HUES64 (cell line): ENCODE results near the gene MKNK2. TPM values are rescaled to one million over a fixed set of nuclear protein-coding genes. Genes with fewer than 3 reads are reported as not detected.
"Not testable (repeated sequence)": the region's sequence is repeated elsewhere in the genome, so short reads cannot be mapped to it uniquely, and the experiment has no call there.

Source experiments
- H3K27ac ChIP-seq: 2 replicates; pipeline ENCODE4 v1.7.0; 2013; ENCODE audit warnings: low read depth, low read length, inconsistent platforms
- H3K27me3 ChIP-seq: 2 replicates; pipeline ENCODE4 v1.6.1; 2013; ENCODE audit warnings: mild to moderate bottlenecking, low read length; ENCODE audit not compliant: insufficient read depth
- H3K36me3 ChIP-seq: 2 replicates; pipeline ENCODE4 v1.6.1; 2013; ENCODE audit warnings: mild to moderate bottlenecking, low read length; ENCODE audit not compliant: insufficient read depth
- H3K4me1 ChIP-seq: 2 replicates; pipeline ENCODE4 v1.6.1; 2013; ENCODE audit warnings: mild to moderate bottlenecking, low read length, moderate library complexity; ENCODE audit not compliant: insufficient read depth
- H3K4me3 ChIP-seq: 2 replicates; pipeline ENCODE4 v1.5.1; 2013; ENCODE audit warnings: mild to moderate bottlenecking, low read length, moderate library complexity
- H3K9ac ChIP-seq: 2 replicates; pipeline ENCODE4 v1.6.1; 2013; ENCODE audit warnings: mild to moderate bottlenecking, low read depth, low read length
- H3K9me3 ChIP-seq: 2 replicates; pipeline ENCODE4 v1.6.1; 2013; ENCODE audit warnings: low read depth, low read length; ENCODE audit not compliant: insufficient read depth
- WGBS: fragments of 150-250, 120-280 bp; methylation state at CpG from one replicate; pipeline ENCODE4 v1.1.7; 2013; ENCODE audit warnings: missing lambda C conversion rate; 5-methylcytosine and 5-hydroxymethylcytosine counted together
- polyA plus RNA-seq, 2 experiments: library from polyadenylated mRNA; stranded (reverse); fragments of 50-300 nt; gene quantifications; one replicate each; pipeline ENCODE4 v1.2.3, GENCODE V29; 2013

The MKNK2 gene
- 70.9 TPM for polyA plus RNA-seq (2013, experiment 1 of 2)
- polyA plus RNA-seq (2013, experiment 2 of 2): 75.5 TPM

- Histone ChIP-seq H3K27ac (0 out of 2 replicates have a peak within 1 kb of the TSS, but pooled peaks have one; percentile 5), H3K36me3 (peaks cover 7% of the 10 kb centered on the region; the same call in 1 of the 2 replicates), H3K9me3 (no peaks in the 10 kb centered on the region), H3K27me3 (no peaks in the 10 kb centered on the region), H3K9ac (peak within 1 kb of the TSS; percentile 80), H3K4me3 (peak within 1 kb of the TSS; percentile 94), H3K4me1 (no peaks in the 10 kb centered on the region)
- WGBS: 3% methylated on average over 93 of the region's 93 CpGs
Measured at GRCh38 chr19:2050991-2051772, at the start of gene MKNK2. MKNK2 (minus strand) TSS chr19:2051244; CDS start chr19:2050851, 393 bp downstream.

- Histone ChIP-seq H3K27ac (no peak overlapping the region), H3K4me1 (no peaks in the 10 kb centered on the region), H3K36me3 (peaks cover 56% of the 10 kb centered on the region), H3K9ac (no peak overlapping the region), H3K9me3 (no peaks in the 10 kb centered on the region), H3K4me3 (no peak overlapping the region), H3K27me3 (no peaks in the 10 kb centered on the region)
- 94% methylated on average over 11 of the region's 11 CpGs for WGBS
Measured at GRCh38 chr19:2100719-2101061, 49.6 kb upstream of the MKNK2 start.

DNA sequence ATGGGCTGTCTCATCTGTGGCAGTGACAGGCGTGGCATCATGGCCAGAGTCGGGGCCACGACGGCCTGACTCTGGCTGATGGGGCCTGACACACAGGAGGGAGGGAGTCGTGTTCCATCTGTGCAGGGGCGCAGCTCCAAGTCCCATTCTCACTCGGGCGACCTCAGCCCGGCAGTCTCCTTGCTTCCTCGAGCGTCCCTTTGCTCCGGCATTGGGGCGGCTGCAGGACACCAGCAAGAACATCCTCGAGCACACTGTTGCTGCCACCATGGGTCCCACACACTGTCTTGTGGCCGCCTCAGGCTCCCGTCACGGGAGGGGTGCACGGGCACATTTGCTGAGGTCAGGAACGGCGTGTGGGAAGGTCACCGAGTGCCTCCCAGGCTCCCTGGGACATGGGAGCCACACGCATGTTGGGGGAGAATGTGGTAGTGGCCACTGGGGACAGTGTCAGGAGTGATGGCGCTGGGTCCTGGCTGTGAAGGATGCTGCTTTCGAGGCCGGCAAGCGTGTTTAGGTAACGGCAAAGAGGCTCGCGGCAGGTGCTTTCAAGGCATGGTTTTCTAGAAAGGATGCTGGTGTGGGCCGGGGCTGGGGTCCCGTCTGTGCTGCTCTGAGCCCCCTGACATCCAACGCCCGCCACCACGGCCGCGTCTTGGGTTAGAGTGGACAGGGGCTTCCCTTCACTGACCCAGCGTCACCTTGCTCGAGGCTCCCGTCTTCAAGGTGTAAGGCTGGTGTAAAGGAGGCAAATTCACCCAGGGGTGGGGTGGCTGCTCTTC lies 49.1 kb upstream of the MKNK2 start:
- Histone ChIP-seq H3K27me3 (no peaks in the 10 kb centered on the region), H3K9me3 (no peaks in the 10 kb centered on the region), H3K36me3 (peaks cover 51% of the 10 kb centered on the region), H3K4me3 (no peak overlapping the region), H3K4me1 (no peaks in the 10 kb centered on the region), H3K9ac (no peak overlapping the region), H3K27ac (no peak overlapping the region)
- WGBS: 95% methylated on average over 39 of the region's 39 CpGs

- WGBS: 89% methylated on average over 16 of the region's 16 CpGs
- Histone ChIP-seq H3K27ac (no peak overlapping the region), H3K9ac (no peak overlapping the region), H3K9me3 (no peaks in the 10 kb centered on the region), H3K27me3 (no peaks in the 10 kb centered on the region), H3K36me3 (peaks cover 40% of the 10 kb centered on the region), H3K4me1 (no peaks in the 10 kb centered on the region), H3K4me3 (no peak overlapping the region)
Measured at GRCh38 chr19:2099054-2099501, 48.0 kb upstream of the MKNK2 start.

GRCh38 chr19:2097886-2098327 lies 46.9 kb upstream of the MKNK2 start:
- Histone ChIP-seq H3K9ac (no peak overlapping the region), H3K4me3 (no peak overlapping the region), H3K36me3 (peaks cover 31% of the 10 kb centered on the region), H3K9me3 (no peaks in the 10 kb centered on the region), H3K27me3 (no peaks in the 10 kb centered on the region), H3K27ac (no peak overlapping the region), H3K4me1 (no peaks in the 10 kb centered on the region)
- 88% methylated on average over 23 of the region's 23 CpGs for WGBS

DNA sequence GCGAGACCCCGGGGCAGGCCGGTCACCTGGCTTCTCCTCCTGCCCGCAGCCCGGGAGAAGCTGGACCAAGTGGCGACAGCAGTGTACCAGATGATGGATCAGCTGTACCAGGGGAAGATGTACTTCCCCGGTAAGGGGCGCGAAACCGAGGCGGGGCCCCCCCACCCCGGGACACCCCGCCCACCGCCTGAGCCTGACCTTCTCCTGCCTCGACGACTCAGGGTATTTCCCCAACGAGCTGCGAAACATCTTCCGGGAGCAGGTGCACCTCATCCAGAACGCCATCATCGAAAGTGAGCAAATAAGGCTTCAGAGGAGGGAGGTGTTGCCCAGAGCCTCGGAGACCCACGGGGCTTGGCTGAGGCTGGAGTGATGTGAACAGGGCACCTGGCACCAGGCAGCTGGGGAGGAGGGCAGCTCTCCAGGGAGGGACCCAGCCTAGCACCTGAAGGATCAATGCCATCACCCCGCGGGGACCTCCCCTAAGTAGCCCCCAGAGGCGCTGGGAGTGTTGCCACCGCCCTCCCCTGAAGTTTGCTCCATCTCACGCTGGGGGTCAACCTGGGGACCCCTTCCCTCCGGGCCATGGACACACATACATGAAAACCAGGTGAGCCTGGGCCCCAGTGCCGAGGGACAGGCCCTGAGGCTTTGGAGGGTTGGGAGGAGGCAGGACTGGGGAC lies 46.3 kb upstream of the MKNK2 start:
- H3K9ac ChIP-seq: no peak overlapping the region

GRCh38 chr19:2096480-2097202 lies 45.6 kb upstream of the MKNK2 start, which contains the start of gene IZUMO4:
IZUMO4 (plus strand) TSS chr19:2096915; CDS start chr19:2096946, 31 bp downstream.
- Histone ChIP-seq H3K27ac (peak within 1 kb of the TSS; percentile 91), H3K9ac (peak within 1 kb of the TSS; percentile 70), H3K4me3 (peak within 1 kb of the TSS; percentile 71), H3K36me3 (peaks cover 22% of the 10 kb centered on the region), H3K9me3 (no peaks in the 10 kb centered on the region), H3K4me1 (no peaks in the 10 kb centered on the region), H3K27me3 (no peaks in the 10 kb centered on the region)
- under 1% methylated on average over 70 of the region's 70 CpGs for WGBS

More for the DNA sequence above, 46.3 kb upstream of the MKNK2 start:
- peak overlapping the region; percentile 55 for H3K4me3 ChIP-seq
- H3K36me3 ChIP-seq: peaks cover 28% of the 10 kb centered on the region
- H3K4me1 ChIP-seq: no peaks in the 10 kb centered on the region
- no peaks in the 10 kb centered on the region for H3K9me3 ChIP-seq
- H3K27me3 ChIP-seq: no peaks in the 10 kb centered on the region
- peak overlapping the region; percentile 46; the same call in 1 of the 2 replicates for H3K27ac ChIP-seq
- 44% methylated on average over 30 of the region's 30 CpGs for WGBS

GRCh38 chr19:2096034-2096479 lies 45.0 kb upstream of the MKNK2 start, which contains the start of gene MOB3A:
MOB3A (minus strand) TSS chr19:2096326; CDS start chr19:2078560, 17,766 bp downstream.
- peak within 1 kb of the TSS; percentile 91 for H3K27ac ChIP-seq
- H3K9me3 ChIP-seq: no peaks in the 10 kb centered on the region
- no peaks in the 10 kb centered on the region for H3K4me1 ChIP-seq
- H3K27me3 ChIP-seq: no peaks in the 10 kb centered on the region
- H3K36me3 ChIP-seq: peaks cover 16% of the 10 kb centered on the region
- WGBS: 2% methylated on average over 56 of the region's 56 CpGs
- peak within 1 kb of the TSS; percentile 70 for H3K9ac ChIP-seq
- peak within 1 kb of the TSS; percentile 71 for H3K4me3 ChIP-seq

- not testable (repeated sequence) for H3K36me3 ChIP-seq, H3K4me3 ChIP-seq, H3K27me3 ChIP-seq, H3K9ac ChIP-seq, H3K4me1 ChIP-seq, H3K27ac ChIP-seq, H3K9me3 ChIP-seq
- 93% methylated on average over 13 of the region's 13 CpGs for WGBS
Measured at GRCh38 chr19:2091926-2092525, 41.0 kb upstream of the MKNK2 start.

- H3K9ac ChIP-seq: no peak overlapping the region
- H3K36me3 ChIP-seq: no peaks in the 10 kb centered on the region
- WGBS: 74% methylated on average over 2 of the region's 2 CpGs
- H3K4me3 ChIP-seq: no peak overlapping the region
- 0 out of 2 replicates have a peak, but pooled peaks cover 4% of the 10 kb centered on the region for H3K4me1 ChIP-seq
- no peaks in the 10 kb centered on the region for H3K9me3 ChIP-seq
- no peak overlapping the region for H3K27ac ChIP-seq
- H3K27me3 ChIP-seq: no peaks in the 10 kb centered on the region
Measured at GRCh38 chr19:2089727-2090053, 38.6 kb upstream of the MKNK2 start.
